G401.6 (cell line): ENCODE measurements around the gene SERBP1.
"Not testable (repeated sequence)": the region's sequence is repeated elsewhere in the genome, so short reads cannot be mapped to it uniquely, and the experiment has no call there.

Source experiments
- FAIRE-seq: peaks from 2 replicates; lab custom pipeline; 2012; peaks lifted over from hg19 to GRCh38; lab: Jason Lieb, UNC

SERBP1 gene

GRCh38 chr1:67405473-67406245 lies 24.5 kb downstream of the SERBP1 start:
- FAIRE-seq: peak; percentile 93

GRCh38 chr1:67404212-67404620 lies 26.0 kb downstream of the SERBP1 start:
- FAIRE-seq: no peak

GRCh38 chr1:67401443-67401842 lies 28.8 kb downstream of the SERBP1 start:
- FAIRE-seq: no peak

- not testable (repeated sequence) for FAIRE-seq
Measured at GRCh38 chr1:67400029-67400786, 30.0 kb downstream of the SERBP1 start.

- no peak for FAIRE-seq
Measured at GRCh38 chr1:67399199-67399993, 30.8 kb downstream of the SERBP1 start.

- no peak for FAIRE-seq
Measured at GRCh38 chr1:67394548-67394947, 35.7 kb downstream of the SERBP1 start.

GRCh38 chr1:67393737-67394136 lies 36.5 kb downstream of the SERBP1 start:
- no peak for FAIRE-seq

GRCh38 chr1:67393240-67393639 lies 37.0 kb downstream of the SERBP1 start:
- FAIRE-seq: no peak

- no peak for FAIRE-seq
Measured at GRCh38 chr1:67390041-67390887, 39.9 kb downstream of the SERBP1 start.

GRCh38 chr1:67383999-67384638 lies 46.1 kb downstream of the SERBP1 start:
- FAIRE-seq: no peak

- no peak for FAIRE-seq
Measured at GRCh38 chr1:67382292-67382691, 47.9 kb downstream of the SERBP1 start.

- FAIRE-seq: no peak
Measured at GRCh38 chr1:67381154-67381553, 49.0 kb downstream of the SERBP1 start.

- no peak for FAIRE-seq
Measured at GRCh38 chr1:67377253-67377652, 52.9 kb downstream of the SERBP1 start.

GRCh38 chr1:67376381-67376780 lies 53.8 kb downstream of the SERBP1 start:
- FAIRE-seq: no peak

GRCh38 chr1:67372898-67373297 lies 57.3 kb downstream of the SERBP1 start:
- no peak for FAIRE-seq

- FAIRE-seq: no peak
Measured at GRCh38 chr1:67372136-67372535, 58.1 kb downstream of the SERBP1 start.

- no peak for FAIRE-seq
Measured at GRCh38 chr1:67371681-67372080, 58.5 kb downstream of the SERBP1 start.

- FAIRE-seq: no peak
Measured at GRCh38 chr1:67371043-67371442, 59.2 kb downstream of the SERBP1 start.

GRCh38 chr1:67368046-67368514 lies 62.1 kb downstream of the SERBP1 start:
- FAIRE-seq: no peak

GRCh38 chr1:67367370-67368045 lies 62.7 kb downstream of the SERBP1 start:
- no peak for FAIRE-seq

GRCh38 chr1:67361641-67362040 lies 68.6 kb downstream of the SERBP1 start:
- FAIRE-seq: no peak
